NCI-H526 treated with DMSO at 0.1 percent for 48 hours (cell line): ENCODE data around the gene CLEC4G.
"Not testable (repeated sequence)": the region's sequence is repeated elsewhere in the genome, so short reads cannot be mapped to it uniquely, and the experiment has no call there.

Experiments used
- DNase-seq: peaks from one replicate; lab custom pipeline; 2025; lab: John Stamatoyannopoulos, UW

Gene CLEC4G

DNA sequence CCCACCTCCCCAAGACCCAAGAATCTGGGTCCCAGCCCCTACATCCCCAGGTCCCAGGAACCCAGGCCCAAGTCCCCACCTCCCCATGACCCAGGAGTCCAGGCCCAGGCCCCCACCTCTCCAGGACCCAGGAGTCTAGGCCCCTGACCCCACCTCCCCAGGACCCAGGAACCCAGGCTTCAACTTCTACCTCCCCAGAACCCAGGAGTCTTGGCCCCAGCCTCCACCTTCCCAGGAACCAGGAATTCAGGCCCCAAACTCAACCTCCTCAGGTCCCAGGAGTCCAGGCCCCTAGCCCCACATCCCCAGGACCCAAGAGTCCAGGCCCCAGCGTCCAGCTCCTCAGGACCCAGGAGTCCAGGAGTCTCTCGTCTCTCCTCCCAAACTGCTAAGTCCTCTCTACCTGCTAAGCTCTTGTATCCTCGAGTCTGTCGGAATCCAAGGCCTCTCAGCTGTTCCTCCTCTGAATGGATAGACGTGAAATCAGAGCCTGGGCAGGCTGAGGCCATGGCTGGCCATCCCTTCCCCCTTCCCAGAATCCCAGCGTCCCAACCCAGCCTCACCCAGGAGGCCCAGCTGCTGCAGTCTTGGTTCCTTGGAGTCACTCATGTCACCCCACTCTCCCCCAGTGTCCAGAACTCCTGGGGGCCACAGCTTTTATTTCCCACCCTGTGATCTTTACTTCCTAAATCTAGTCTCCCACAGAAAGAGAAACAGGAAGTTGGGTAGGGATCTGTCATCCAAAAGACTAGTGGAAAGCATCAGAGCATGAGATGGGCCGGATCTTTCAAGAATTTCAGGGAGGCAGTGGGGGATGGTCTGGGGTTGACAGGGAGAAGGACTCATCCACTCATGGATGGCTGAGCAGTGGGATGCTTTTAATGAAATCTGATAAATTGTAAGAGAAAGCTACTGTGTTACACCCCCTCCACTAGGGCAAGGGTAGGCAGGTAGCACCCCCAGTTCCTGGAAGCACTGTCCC, 15.3 kb upstream of the CLEC4G start, which contains the start of gene CD209:
CD209 (minus strand) TSS at position 632 of the 982 bp plus-strand sequence; CDS start at position 609, 23 bp downstream.
- DNase-seq, result no peak

- not testable (repeated sequence) for DNase-seq
These were observed 14.4 kb upstream of the CLEC4G start for GRCh38 chr19:7746306-7746705.

- no peak for DNase-seq
These were observed 13.2 kb upstream of the CLEC4G start for GRCh38 chr19:7744871-7745650.

GRCh38 chr19:7744199-7744786, 12.4 kb upstream of the CLEC4G start:
- no peak for DNase-seq

GRCh38 chr19:7743425-7743841, 11.5 kb upstream of the CLEC4G start:
- no peak for DNase-seq

DNA sequence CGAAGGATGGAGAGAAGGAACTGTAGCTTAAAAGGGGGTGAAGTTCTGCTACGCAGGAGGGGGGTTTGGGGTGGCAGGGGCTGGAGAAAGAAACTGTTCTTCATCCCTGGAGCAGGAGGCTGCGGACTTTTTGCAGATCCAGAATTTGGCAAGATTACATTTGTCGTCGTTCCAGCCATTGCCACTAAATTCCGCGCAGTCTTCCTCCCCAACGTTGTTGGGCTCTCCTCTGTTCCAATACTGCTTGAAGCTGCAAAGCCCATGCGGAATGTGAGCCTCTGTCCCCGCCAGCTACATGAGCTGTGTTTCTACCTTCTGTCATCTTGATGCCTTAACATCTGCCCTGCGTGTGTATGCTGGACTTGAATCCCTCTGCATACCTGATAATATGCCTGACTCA, 11.1 kb upstream of the CLEC4G start:
- no peak for DNase-seq

- no peak for DNase-seq
These were observed 10.7 kb upstream of the CLEC4G start for GRCh38 chr19:7742575-7742974.

GRCh38 chr19:7740682-7741054, 8.8 kb upstream of the CLEC4G start:
- DNase-seq, result no peak

- DNase-seq, result no peak
These were observed 8.1 kb upstream of the CLEC4G start for GRCh38 chr19:7739801-7740681.

DNA sequence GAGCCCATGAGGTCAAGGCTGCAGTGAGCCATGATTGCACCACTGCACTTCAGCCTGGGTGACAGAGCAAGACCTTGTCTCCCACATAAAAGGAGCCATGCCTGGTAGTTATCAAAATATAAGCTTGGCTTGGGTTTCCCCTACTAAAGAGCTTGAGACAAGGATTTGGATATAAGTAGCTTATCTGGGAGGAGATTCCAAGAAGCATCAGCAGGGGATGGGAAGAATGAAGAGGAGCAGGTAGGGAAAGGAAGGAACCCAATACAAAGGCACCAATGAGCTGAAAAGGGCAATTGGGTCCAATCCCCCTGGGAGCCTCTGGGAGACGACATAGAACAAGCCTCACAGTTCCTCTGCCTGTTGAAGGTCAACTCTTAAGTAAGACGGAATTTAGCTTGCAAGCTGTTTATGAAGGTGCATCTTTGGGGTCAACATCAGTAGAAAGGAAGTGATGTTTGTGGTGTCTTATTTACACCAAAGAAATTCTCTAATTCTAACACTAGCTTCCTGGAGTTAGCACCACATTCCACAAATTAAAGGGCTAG, 7.4 kb upstream of the CLEC4G start:
- no peak for DNase-seq

DNA sequence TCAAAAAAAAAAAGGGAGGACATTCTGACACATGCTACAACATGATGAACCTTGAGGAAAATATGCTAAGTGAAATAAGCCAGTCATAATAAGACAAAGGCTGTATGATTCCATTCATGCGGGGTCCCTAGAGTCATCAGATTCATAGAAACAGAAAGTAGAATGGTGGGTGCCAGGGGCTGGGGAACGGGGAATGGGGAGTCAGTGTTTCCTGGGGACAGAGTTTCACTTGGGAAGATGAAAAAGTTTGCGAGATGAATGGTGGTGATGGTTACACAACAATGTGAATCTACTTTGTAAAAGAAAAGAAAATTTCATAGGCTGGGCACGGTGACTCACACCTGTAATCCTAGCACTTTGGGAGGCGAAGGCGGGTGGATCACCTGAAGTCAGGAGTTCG, 6.1 kb upstream of the CLEC4G start:
- no peak for DNase-seq

GRCh38 chr19:7737215-7737614, 5.3 kb upstream of the CLEC4G start:
- no peak for DNase-seq

DNA sequence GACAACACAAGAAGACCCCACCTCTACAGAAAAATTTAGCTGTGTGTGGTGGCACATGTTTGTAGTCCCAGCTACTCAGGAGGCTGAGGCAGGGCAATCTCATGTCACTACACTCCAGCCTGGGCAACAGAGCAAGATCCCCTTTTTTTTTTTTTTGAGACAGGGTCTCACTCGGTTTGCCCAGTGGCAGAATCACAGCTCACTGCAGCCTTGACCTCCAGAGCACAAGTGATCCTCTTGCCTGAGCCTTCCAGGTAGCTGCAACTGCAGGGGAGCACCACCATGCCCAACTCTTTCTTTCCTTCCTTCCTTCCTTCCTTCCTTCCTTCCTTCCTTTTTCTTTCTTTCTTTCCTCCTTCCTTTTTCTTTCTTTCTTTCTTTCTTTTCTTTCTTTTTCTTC, 4.2 kb upstream of the CLEC4G start:
- DNase-seq, result no peak

GRCh38 chr19:7734220-7735203, 2.6 kb upstream of the CLEC4G start:
- DNase-seq, result no peak

DNA sequence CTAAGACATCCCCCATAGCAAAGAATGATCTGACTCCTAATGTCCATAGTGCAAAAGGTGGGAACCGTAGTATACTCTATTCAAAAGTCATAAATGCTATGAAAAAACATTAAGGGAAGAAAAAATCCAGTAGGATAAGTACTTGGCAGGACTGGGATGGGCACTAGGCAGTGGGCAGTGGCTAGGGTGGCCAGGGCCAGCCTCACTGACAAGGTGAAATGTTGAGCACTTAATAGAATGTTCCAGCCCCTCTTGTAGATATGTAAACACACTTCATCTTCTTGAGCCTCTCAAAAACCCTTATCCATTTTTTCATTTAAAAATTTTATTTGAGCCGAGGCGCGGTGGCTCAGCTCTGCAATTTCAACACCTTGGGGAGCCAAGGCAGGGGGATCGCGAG, 1.5 kb upstream of the CLEC4G start:
- DNase-seq, result no peak

DNA sequence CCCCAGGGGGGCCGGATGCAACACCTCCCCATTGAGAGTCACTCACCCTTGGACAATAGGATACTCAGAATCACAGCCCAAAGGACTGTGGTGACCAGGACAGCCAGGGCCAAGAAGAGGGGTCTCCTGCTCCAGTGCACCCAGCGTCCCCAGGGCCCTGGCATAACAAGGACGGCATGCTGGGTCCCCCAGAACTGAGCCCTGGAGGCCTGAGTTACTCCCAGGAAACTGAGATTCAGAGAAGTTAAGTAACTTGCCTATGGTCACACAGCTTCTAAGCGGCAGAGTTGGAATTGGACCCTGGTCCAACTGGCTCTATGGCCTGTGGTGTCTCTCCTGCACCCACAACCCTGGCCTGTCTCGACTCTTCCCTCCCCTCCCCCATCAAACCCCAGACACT, 295 bp downstream of the CLEC4G start:
- no peak for DNase-seq

GRCh38 chr19:7731218-7731595, 703 bp downstream of the CLEC4G start:
- no peak for DNase-seq

DNA sequence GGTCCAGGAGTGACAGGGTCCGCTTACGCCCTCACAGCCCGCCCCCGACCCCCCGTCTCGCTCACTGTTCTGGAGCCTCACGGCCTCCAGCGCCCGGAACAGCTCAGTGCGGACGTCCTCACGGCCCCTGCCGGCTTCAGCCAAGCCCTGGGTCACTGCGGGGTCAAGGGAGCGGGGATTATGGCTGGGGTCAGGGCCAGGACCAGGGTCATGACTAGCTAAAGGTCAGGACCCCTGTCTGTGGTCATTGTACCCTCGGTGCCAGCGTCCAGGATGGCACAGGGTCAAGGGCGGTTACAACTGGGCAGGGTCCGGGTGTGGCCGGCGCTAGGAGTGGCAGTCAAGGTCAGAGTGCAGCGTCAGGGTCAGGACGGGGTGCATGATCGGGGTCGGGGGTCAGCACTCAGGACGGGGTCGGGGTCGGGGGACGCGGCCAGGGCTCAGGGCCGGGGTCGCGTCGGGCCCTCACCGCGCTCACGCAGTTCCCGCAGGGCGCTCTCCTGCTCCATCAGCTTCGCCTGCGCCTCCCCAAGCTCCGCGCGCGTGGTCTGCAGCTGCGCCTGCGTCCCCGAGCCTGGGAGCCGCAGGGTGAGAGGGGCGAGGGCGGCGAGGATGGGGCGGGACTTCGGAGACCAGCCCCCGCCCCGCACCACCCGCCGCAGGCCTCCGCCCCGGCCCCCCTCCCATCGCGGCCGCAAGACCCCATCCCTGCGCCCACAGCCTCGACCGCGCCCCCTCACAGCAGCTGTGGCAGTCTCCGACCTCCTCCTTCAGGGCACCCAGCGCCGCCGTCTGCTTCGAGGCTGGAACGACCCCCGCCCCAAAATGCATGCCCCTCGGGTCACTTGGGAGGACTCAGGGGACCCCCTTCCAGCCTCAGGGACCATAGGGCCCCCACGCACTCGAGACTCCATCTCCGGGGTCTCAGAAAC, 1.4 kb downstream of the CLEC4G start:
- no peak for DNase-seq

DNA sequence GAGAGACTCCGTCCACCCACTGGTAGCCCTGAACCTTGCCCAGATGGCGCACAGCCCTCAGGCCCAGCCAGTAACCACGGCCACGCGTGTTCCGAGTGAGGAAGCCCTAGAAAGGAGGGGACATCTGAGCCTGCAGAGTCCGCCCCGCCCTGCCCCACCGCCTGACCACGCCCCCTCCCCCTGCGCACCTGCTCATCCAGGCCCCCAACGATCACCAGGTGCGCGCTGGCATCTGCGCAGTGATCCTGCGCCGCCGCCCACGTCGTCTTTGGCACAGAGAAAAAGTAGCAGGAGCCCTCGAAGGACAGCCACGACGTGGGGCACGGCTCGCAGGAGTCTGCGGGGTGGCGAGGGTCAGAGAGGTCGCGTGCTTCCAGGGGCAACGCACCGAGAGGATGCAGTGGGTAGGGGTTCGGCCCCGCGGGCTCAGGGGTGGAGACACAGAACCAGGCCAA, 2.1 kb downstream of the CLEC4G start:
- DNase-seq, result no peak
